ENCODE measurements around the gene PCSK6.
"Not testable (repeated sequence)": the region's sequence is repeated elsewhere in the genome, so short reads cannot be mapped to it uniquely, and the experiment has no call there.

The PCSK6 gene

GRCh38 chr15:101481917-101482525 is 7.5 kb downstream of the PCSK6 start:
- no peak for DNase-seq

GRCh38 chr15:101481381-101481705 is 8.2 kb downstream of the PCSK6 start:
- no peak for DNase-seq

- no peak for DNase-seq
Measured at GRCh38 chr15:101480613-101481380, 8.7 kb downstream of the PCSK6 start.

GRCh38 chr15:101479851-101480612 is 9.5 kb downstream of the PCSK6 start:
- no peak for DNase-seq

- DNase-seq, result no peak
Measured at GRCh38 chr15:101479342-101479845, 10.1 kb downstream of the PCSK6 start.

GRCh38 chr15:101478701-101479341 is 10.7 kb downstream of the PCSK6 start:
- no peak for DNase-seq

GRCh38 chr15:101477851-101478362 is 11.6 kb downstream of the PCSK6 start:
- DNase-seq, result no peak

GRCh38 chr15:101476756-101477155 is 12.8 kb downstream of the PCSK6 start:
- no peak for DNase-seq

GRCh38 chr15:101474983-101475382 is 14.5 kb downstream of the PCSK6 start:
- no peak for DNase-seq

GRCh38 chr15:101474233-101474632 is 15.3 kb downstream of the PCSK6 start:
- DNase-seq, result no peak

GRCh38 chr15:101472033-101472432 is 17.5 kb downstream of the PCSK6 start:
- DNase-seq, result no peak

- no peak for DNase-seq
Measured at GRCh38 chr15:101470548-101471239, 18.8 kb downstream of the PCSK6 start.

GRCh38 chr15:101469520-101470288 is 19.8 kb downstream of the PCSK6 start:
- DNase-seq, result no peak

GRCh38 chr15:101466188-101466587 is 23.3 kb downstream of the PCSK6 start:
- DNase-seq, result no peak

GRCh38 chr15:101464999-101465669 is 24.4 kb downstream of the PCSK6 start:
- DNase-seq, result no peak

GRCh38 chr15:101464256-101464998 is 25.1 kb downstream of the PCSK6 start:
- no peak for DNase-seq

GRCh38 chr15:101463696-101464095 is 25.8 kb downstream of the PCSK6 start:
- DNase-seq, result not testable (repeated sequence)

- DNase-seq, result no peak
Measured at GRCh38 chr15:101463270-101463669, 26.2 kb downstream of the PCSK6 start.

- no peak for DNase-seq
Measured at GRCh38 chr15:101461097-101461496, 28.4 kb downstream of the PCSK6 start.
